K562 (cell line): Measurements from ENCODE around the gene SYPL2. TPM values are rescaled to one million over a fixed set of nuclear protein-coding genes. Genes with fewer than 3 reads are reported as not detected.

Source experiments
- BHLHE40 ChIP-seq: IDR thresholded peaks from 2 replicates; pipeline ENCODE4 v1.6.1; 2011; ENCODE audit warnings: low read length, improper control_type of control experiment
- CBX5 ChIP-seq: IDR thresholded peaks from 2 replicates; pipeline ENCODE4 v1.6.1; 2014; ENCODE audit warnings: low read depth, borderline replicate concordance
- CCNT2 ChIP-seq: IDR thresholded peaks from 2 replicates; pipeline ENCODE4 v1.6.1; 2011; ENCODE audit warnings: borderline replicate concordance, low read depth, mild to moderate bottlenecking, moderate library complexity, mixed read lengths, low read length; ENCODE audit not compliant: insufficient read length; ENCODE audit errors: extremely low read depth
- CEBPB ChIP-seq: fragments of 450-650 bp; IDR thresholded peaks from 2 replicates; pipeline ENCODE4 v1.6.1; 2016; ENCODE audit warnings: missing genetic modification characterization, missing compliant biosample characterization
- CXXC5 ChIP-seq: fragments of 250-450 bp; sonication (Bioruptor Pico); IDR thresholded peaks from 2 replicates; pipeline ENCODE4 v1.8.0; 2022; ENCODE audit warnings: inconsistent platforms, mild to moderate bottlenecking, moderate library complexity
- FOXP1 ChIP-seq: sonication (generic); formaldehyde crosslinking; IDR thresholded peaks from 2 replicates; pipeline ENCODE4 v1.8.0; 2022; ENCODE audit warnings: mild to moderate bottlenecking, missing genetic modification reagents
- HDAC1 ChIP-seq, 2 experiments: fragments of 450-650 bp; IDR thresholded peaks; 2 replicates each; pipeline ENCODE4 v1.6.1; 2016 to 2017; ENCODE audit warnings: inconsistent platforms in 1 of 2, mild to moderate bottlenecking in 1 of 2, moderate library complexity in 1 of 2
- HMGN3 ChIP-seq: IDR thresholded peaks from 2 replicates; pipeline ENCODE4 v1.6.1; 2011; ENCODE audit warnings: borderline replicate concordance, low read depth, mild to moderate bottlenecking, mixed read lengths, low read length; ENCODE audit not compliant: insufficient read length; ENCODE audit errors: extremely low read depth
- KLF13 ChIP-seq: fragments of 450-650 bp; IDR thresholded peaks from 2 replicates; pipeline ENCODE4 v1.6.1; 2016; ENCODE audit warnings: missing genetic modification characterization, low read depth, mild to moderate bottlenecking, missing compliant biosample characterization, moderate library complexity, borderline replicate concordance
- MYC ChIP-seq, 2 experiments: fragments of 250-450 bp in 1 of 2; sonication (Bioruptor Pico) in 1 of 2; IDR thresholded peaks; 2 replicates each; pipeline versions ENCODE4 v1.5.1 to v1.6.1; 2012 to 2021; ENCODE audit warnings: low read depth in 2 of 2, borderline replicate concordance in 1 of 2, improper control_type of control experiment in 1 of 2, low read length in 1 of 2, mild to moderate bottlenecking in 1 of 2, moderate library complexity in 1 of 2
- RBFOX2 ChIP-seq: fragments of 200-400 bp; formaldehyde crosslinking; IDR thresholded peaks from 2 replicates; pipeline ENCODE4 v1.6.1; 2017; ENCODE audit warnings: low read depth, mild to moderate bottlenecking, low read length, moderate library complexity
- ZNF583 ChIP-seq: fragments of 250-450 bp; sonication (Bioruptor Pico); IDR thresholded peaks from 2 replicates; pipeline ENCODE4 v1.4.0; 2020
- ZNF644 ChIP-seq: fragments of 200-800 bp; sonication (Bioruptor generic); IDR thresholded peaks from 2 replicates; pipeline ENCODE4 v1.6.1; 2016; ENCODE audit warnings: low read depth, missing genetic modification characterization, missing compliant biosample characterization
- ZNF766 ChIP-seq: fragments of 200-800 bp; sonication (Bioruptor generic); conservative IDR thresholded peaks from 2 replicates; pipeline ENCODE4 v1.6.1; 2016; ENCODE audit warnings: missing genetic modification characterization, missing compliant biosample characterization
- polyA plus RNA-seq, 8 experiments: library from polyadenylated mRNA; depleted of rRNA in 4 of 8; stranded (reverse) in 5 of 8; unstranded in 3 of 8; fragments of >200 nt; fragmentation: Nextera tagmentation in 2 of 8; fragmentation: Illumina TruSeq in 1 of 8; extraction: Ambion mirVana in 2 of 8; extraction: Trizol in 1 of 8; gene quantifications; 2 replicates each; pipeline versions ENCODE4 v1.2.1 to v1.2.3, GENCODE V29; 2011 to 2014; ENCODE audit warnings: inconsistent platforms in 1 of 8, missing spikeins in 1 of 8
- total RNA-seq, 7 experiments: library from RNA; depleted of rRNA in 6 of 7; stranded (reverse); fragments of >200 nt in 6 of 7; fragmentation: Illumina TruSeq in 2 of 7; extraction: Trizol in 2 of 7; gene quantifications; 2 replicates each; pipeline versions ENCODE4 v1.2.1 to v1.2.3, GENCODE V29; 2011 to 2021; ENCODE audit warnings: low replicate concordance in 1 of 7
- TF ChIP-seq, protein P1 (sequence below): conservative IDR thresholded peaks from 2 replicates; pipeline ENCODE4 v1.6.1; 2011; ENCODE audit warnings: low read depth, mild to moderate bottlenecking, low read length; ENCODE audit not compliant: control insufficient read depth
- TF ChIP-seq, protein P2 (sequence below): fragments of 450-650 bp; formaldehyde crosslinking; IDR thresholded peaks from 2 replicates; pipeline ENCODE4 v1.4.0; 2020; ENCODE audit warnings: mild to moderate bottlenecking, moderate library complexity
- TF ChIP-seq, protein P3 (sequence below), 2 experiments: fragments of 200-800 bp in 1 of 2; sonication (Bioruptor generic) in 1 of 2; sonication (generic) in 1 of 2; formaldehyde crosslinking in 1 of 2; IDR thresholded peaks in 1 of 2; conservative IDR thresholded peaks in 1 of 2; 2 replicates each; pipeline versions ENCODE4 v1.5.0 to v1.6.1; 2016 to 2020; ENCODE audit warnings: missing compliant biosample characterization in 1 of 2, missing genetic modification characterization in 1 of 2, missing genetic modification reagents in 1 of 2
- TF ChIP-seq, protein P4 (sequence below), 2 experiments: fragments of 250-450 bp in 1 of 2; fragments of 450-650 bp in 1 of 2; sonication (Bioruptor Pico) in 1 of 2; IDR thresholded peaks; 2 replicates each; pipeline versions ENCODE4 v1.6.1 to v1.8.0; 2016 to 2021; ENCODE audit warnings: mild to moderate bottlenecking in 2 of 2, moderate library complexity in 2 of 2, missing compliant biosample characterization in 1 of 2, missing genetic modification characterization in 1 of 2
- TF ChIP-seq, protein P5 (sequence below): sonication (generic); formaldehyde crosslinking; IDR thresholded peaks from 2 replicates; pipeline ENCODE4 v1.9.0; 2022; ENCODE audit warnings: mild to moderate bottlenecking, missing genetic modification reagents

The SYPL2 gene
- total and polyA plus RNA-seq, 9 of the 15 experiments (the other 6 are each of a cell fraction or from before 2014, with no cell fraction given) = 0.03 to 0.20 (median 0.07) TPM; not detected in 2

DNA sequence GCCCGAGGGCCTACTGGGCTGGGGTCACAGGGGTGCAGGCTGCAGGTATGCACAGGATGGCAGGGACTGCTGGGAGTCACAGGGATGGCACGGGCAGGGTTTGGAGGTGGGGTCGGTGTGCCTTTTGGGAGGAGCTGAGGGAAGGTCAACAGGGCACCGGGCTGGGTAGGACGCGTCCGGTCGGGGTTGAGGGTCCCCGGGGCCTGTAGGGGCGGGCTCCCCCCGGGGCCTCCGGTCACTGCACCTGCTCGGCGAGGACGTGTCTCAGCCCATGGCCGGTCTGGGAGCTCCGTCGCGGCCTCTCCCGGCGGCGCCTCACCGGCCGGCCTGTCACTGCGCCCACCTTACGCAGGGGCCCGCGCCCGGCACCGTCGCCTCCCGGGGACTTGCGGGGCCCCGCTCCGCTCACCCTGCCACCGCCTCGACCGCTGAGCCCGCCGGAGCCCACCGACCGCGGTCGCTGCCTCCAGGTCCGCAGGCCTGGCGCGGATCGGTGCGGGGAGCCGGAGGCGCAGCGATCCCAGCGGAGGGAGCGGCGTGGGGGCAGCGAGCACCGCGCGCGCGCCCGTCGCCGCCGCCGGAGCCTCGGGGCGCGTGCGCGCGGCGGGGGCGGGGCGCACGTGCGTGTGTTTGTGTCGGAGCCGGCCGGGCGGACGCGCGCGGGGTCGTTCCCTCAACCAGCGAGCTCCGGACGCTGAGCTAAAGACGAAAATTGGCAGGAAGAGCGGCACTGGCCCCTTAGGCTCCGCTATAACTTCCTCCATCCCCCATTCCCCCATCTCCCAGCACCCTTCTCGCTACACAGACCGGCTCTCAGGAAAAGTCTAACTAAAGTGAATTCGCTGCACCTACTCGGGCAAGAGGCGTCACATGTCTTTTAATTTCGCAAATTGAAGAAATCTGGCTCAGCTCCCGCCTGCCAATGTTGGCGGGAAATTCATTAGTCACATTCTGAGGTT is 43.1 kb downstream of the SYPL2 start, which contains the start of gene AMIGO1 (continued):
- TF ChIP-seq RBFOX2 = 0 out of 2 replicates have a peak, but pooled peaks have one; percentile 39
- TF ChIP-seq FOXP1 (CRISPR knock-in tag) = 0 out of 2 replicates have a peak, but pooled peaks have one; percentile 24
- 0 out of 2 replicates have a peak, but pooled peaks have one; percentile 43 for TF ChIP-seq KLF13 (tag)
- TF ChIP-seq BHLHE40 = peak; percentile 90
- peak; percentile 36 for TF ChIP-seq HMGN3
- TF ChIP-seq, protein P1, sequence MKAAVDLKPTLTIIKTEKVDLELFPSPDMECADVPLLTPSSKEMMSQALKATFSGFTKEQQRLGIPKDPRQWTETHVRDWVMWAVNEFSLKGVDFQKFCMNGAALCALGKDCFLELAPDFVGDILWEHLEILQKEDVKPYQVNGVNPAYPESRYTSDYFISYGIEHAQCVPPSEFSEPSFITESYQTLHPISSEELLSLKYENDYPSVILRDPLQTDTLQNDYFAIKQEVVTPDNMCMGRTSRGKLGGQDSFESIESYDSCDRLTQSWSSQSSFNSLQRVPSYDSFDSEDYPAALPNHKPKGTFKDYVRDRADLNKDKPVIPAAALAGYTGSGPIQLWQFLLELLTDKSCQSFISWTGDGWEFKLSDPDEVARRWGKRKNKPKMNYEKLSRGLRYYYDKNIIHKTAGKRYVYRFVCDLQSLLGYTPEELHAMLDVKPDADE = 0 out of 2 replicates have a peak, but pooled peaks have one; percentile 22
- peak; percentile 48; the same call in 1 of the 2 replicates for TF ChIP-seq ZNF644
- TF ChIP-seq, protein P2, sequence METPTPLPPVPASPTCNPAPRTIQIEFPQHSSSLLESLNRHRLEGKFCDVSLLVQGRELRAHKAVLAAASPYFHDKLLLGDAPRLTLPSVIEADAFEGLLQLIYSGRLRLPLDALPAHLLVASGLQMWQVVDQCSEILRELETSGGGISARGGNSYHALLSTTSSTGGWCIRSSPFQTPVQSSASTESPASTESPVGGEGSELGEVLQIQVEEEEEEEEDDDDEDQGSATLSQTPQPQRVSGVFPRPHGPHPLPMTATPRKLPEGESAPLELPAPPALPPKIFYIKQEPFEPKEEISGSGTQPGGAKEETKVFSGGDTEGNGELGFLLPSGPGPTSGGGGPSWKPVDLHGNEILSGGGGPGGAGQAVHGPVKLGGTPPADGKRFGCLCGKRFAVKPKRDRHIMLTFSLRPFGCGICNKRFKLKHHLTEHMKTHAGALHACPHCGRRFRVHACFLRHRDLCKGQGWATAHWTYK = peak; percentile 24; the same call in 1 of the 2 replicates
- peak in 1 of 2 experiments; percentile 44; a peak in 1 of 4 replicates for TF ChIP-seq HDAC1 (IDR thresholded peaks at IDR 0.05)
- TF ChIP-seq MYC (IDR thresholded peaks at IDR 0.05; ENCODE audit: low read depth, low read length) = peak; percentile 53; the same call in 1 of the 2 replicates
- no peak for TF ChIP-seq MYC (CRISPR knock-in tag; IDR thresholded peaks at IDR 0.05; ENCODE audit: borderline replicate concordance, low read depth)
- TF ChIP-seq, protein P3, sequence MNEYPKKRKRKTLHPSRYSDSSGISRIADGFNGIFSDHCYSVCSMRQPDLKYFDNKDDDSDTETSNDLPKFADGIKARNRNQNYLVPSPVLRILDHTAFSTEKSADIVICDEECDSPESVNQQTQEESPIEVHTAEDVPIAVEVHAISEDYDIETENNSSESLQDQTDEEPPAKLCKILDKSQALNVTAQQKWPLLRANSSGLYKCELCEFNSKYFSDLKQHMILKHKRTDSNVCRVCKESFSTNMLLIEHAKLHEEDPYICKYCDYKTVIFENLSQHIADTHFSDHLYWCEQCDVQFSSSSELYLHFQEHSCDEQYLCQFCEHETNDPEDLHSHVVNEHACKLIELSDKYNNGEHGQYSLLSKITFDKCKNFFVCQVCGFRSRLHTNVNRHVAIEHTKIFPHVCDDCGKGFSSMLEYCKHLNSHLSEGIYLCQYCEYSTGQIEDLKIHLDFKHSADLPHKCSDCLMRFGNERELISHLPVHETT (CRISPR knock-in tag; conservative IDR thresholded peaks at IDR 0.05 in 1 of 2, IDR thresholded peaks at IDR 0.05 in 1 of 2) = peak in 1 of 2 experiments; percentile 48; a peak in 1 of 4 replicates
- TF ChIP-seq ZNF766 (CRISPR knock-in tag) = peak; percentile 83
- peak; percentile 81 for TF ChIP-seq CCNT2
- TF ChIP-seq CEBPB (tag) = no peak
- TF ChIP-seq CBX5 = no peak
- TF ChIP-seq ZNF583 = peak; percentile 35; the same call in 1 of the 2 replicates
- peak; percentile 88 for TF ChIP-seq CXXC5 (CRISPR knock-in tag)
- TF ChIP-seq, protein P4, sequence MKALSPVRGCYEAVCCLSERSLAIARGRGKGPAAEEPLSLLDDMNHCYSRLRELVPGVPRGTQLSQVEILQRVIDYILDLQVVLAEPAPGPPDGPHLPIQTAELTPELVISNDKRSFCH (CRISPR knock-in tag; IDR thresholded peaks at IDR 0.05) = no peak
- TF ChIP-seq, protein P4 (tag; IDR thresholded peaks at IDR 0.05) = peak; percentile 74
- TF ChIP-seq, protein P5, sequence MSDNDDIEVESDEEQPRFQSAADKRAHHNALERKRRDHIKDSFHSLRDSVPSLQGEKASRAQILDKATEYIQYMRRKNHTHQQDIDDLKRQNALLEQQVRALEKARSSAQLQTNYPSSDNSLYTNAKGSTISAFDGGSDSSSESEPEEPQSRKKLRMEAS (CRISPR knock-in tag) = peak; percentile 79
